Activated T-cell treated with anti-CD3 and anti-CD28 coated beads, Interleukin-2, amount 50 U/mL, for 72 hours (primary cell): ENCODE results near the gene RPL10. TPM values are rescaled to one million over a fixed set of nuclear protein-coding genes. Genes with fewer than 3 reads are reported as not detected.

Source experiments
- ATAC-seq, 2 donors: fragments of 150-1000 bp; cut with Tn5 transposase; replicated peaks in 1 of 2; 2 replicates each; pipeline ENCODE4 v1.10.0; 2021; ENCODE audit warnings: moderate library complexity in 2 of 2, mild to moderate bottlenecking in 1 of 2
- DNase-seq, 2 donors: peaks; one replicate each; pipeline ENCODE4 v3.0.0; 2021 to 2022; ENCODE audit warnings: mixed read lengths in 1 of 2
- H3K27ac Mint-ChIP-seq: one replicate; pipeline ENCODE4 v1.8.0; 2022; ENCODE audit warnings: mild to moderate bottlenecking, moderate library complexity, mixed read lengths
- H3K27me3 Mint-ChIP-seq: one replicate; pipeline ENCODE4 v1.8.0; 2022; ENCODE audit warnings: low read depth, mixed read lengths
- H3K36me3 Mint-ChIP-seq, 2 donors: one replicate each; pipeline ENCODE4 v1.8.0; 2022; ENCODE audit warnings: mixed read lengths in 2 of 2, mild to moderate bottlenecking in 1 of 2; ENCODE audit not compliant: insufficient read depth in 2 of 2
- H3K4me1 Mint-ChIP-seq: one replicate; pipeline ENCODE4 v1.8.0; 2022; ENCODE audit warnings: low read depth, mixed read lengths
- H3K4me3 Mint-ChIP-seq, 2 donors: one replicate each; pipeline ENCODE4 v1.8.0; 2022; ENCODE audit warnings: mild to moderate bottlenecking in 2 of 2, mixed read lengths in 2 of 2, moderate library complexity in 2 of 2
- H3K9me3 Mint-ChIP-seq, 2 donors: one replicate each; pipeline ENCODE4 v1.8.0; 2022; ENCODE audit warnings: mixed read lengths in 2 of 2
- total RNA-seq, 2 donors: library from RNA; stranded (reverse); gene quantifications; one replicate each; pipeline ENCODE4 v1.2.3, GENCODE V29; 2022

RPL10 gene
- total RNA-seq, 2 donors from 2014 or later, result 3,958 to 4,635 TPM

GRCh38 chrX:154355094-154355775 is 42.9 kb upstream of the RPL10 start:
- H3K4me1 Mint-ChIP-seq, result peaks cover 18% of the 10 kb centered on the region
- ATAC-seq (no peak), DNase-seq (no peak)
- H3K4me3 Mint-ChIP-seq, result no peak overlapping the region
- peaks cover 0 to 3% of the 10 kb centered on the region in 2 donors for H3K36me3 Mint-ChIP-seq
- no peak overlapping the region for H3K27ac Mint-ChIP-seq
- no peaks in the 10 kb centered on the region for H3K27me3 Mint-ChIP-seq
- H3K9me3 Mint-ChIP-seq, result no peaks in the 10 kb centered on the region

- Mint-ChIP-seq H3K4me1 (peaks cover 18% of the 10 kb centered on the region), H3K4me3 (no peak overlapping the region), H3K9me3 (no peaks in the 10 kb centered on the region), H3K27ac (no peak overlapping the region), H3K27me3 (no peaks in the 10 kb centered on the region), H3K36me3 (peaks cover under 1 to 3% of the 10 kb centered on the region in 2 donors)
- DNase-seq (no peak), ATAC-seq (no peak)
Measured at GRCh38 chrX:154355776-154356140, 42.4 kb upstream of the RPL10 start.

GRCh38 chrX:154356596-154356995 is 41.6 kb upstream of the RPL10 start:
- DNase-seq (no peak), ATAC-seq (no peak)
- H3K4me3 Mint-ChIP-seq, result no peak overlapping the region
- peaks cover 18% of the 10 kb centered on the region for H3K4me1 Mint-ChIP-seq
- peaks cover 1 to 3% of the 10 kb centered on the region in 2 donors for H3K36me3 Mint-ChIP-seq
- no peaks in the 10 kb centered on the region for H3K27me3 Mint-ChIP-seq
- no peak overlapping the region for H3K27ac Mint-ChIP-seq
- no peaks in the 10 kb centered on the region for H3K9me3 Mint-ChIP-seq

- no peak for ATAC-seq
- H3K36me3 Mint-ChIP-seq, result peaks cover 1 to 3% of the 10 kb centered on the region in 2 donors
- H3K4me1 Mint-ChIP-seq, result peaks cover 18% of the 10 kb centered on the region
- H3K9me3 Mint-ChIP-seq, result no peaks in the 10 kb centered on the region
- no peak for DNase-seq
- H3K27ac Mint-ChIP-seq, result no peak overlapping the region
- no peak overlapping the region for H3K4me3 Mint-ChIP-seq
- no peaks in the 10 kb centered on the region for H3K27me3 Mint-ChIP-seq
Measured at GRCh38 chrX:154357205-154357604, 41.0 kb upstream of the RPL10 start.

- DNase-seq (no peak), ATAC-seq (no peak)
- Mint-ChIP-seq H3K4me3 (no peak overlapping the region), H3K36me3 (peaks cover 1 to 3% of the 10 kb centered on the region in 2 donors), H3K9me3 (no peaks in the 10 kb centered on the region), H3K27me3 (no peaks in the 10 kb centered on the region), H3K4me1 (peaks cover 18% of the 10 kb centered on the region), H3K27ac (no peak overlapping the region)
Measured at GRCh38 chrX:154358011-154358410, 40.2 kb upstream of the RPL10 start.

GRCh38 chrX:154358829-154359228 is 39.3 kb upstream of the RPL10 start:
- no peak overlapping the region for H3K27ac Mint-ChIP-seq
- H3K4me3 Mint-ChIP-seq, result no peak overlapping the region
- H3K27me3 Mint-ChIP-seq, result no peaks in the 10 kb centered on the region
- H3K9me3 Mint-ChIP-seq, result no peaks in the 10 kb centered on the region
- H3K36me3 Mint-ChIP-seq, result peaks cover 1 to 5% of the 10 kb centered on the region in 2 donors
- ATAC-seq (no peak), DNase-seq (no peak)
- H3K4me1 Mint-ChIP-seq, result peaks cover 18% of the 10 kb centered on the region

- Mint-ChIP-seq H3K27me3 (no peaks in the 10 kb centered on the region), H3K27ac (no peak overlapping the region), H3K36me3 (peaks cover 1 to 5% of the 10 kb centered on the region in 2 donors), H3K4me1 (peaks cover 18% of the 10 kb centered on the region), H3K9me3 (no peaks in the 10 kb centered on the region), H3K4me3 (no peak overlapping the region)
- no peak for DNase-seq
- no peak for ATAC-seq
Measured at GRCh38 chrX:154359362-154360154, 38.6 kb upstream of the RPL10 start.

GRCh38 chrX:154360155-154360713 is 37.9 kb upstream of the RPL10 start:
- H3K4me1 Mint-ChIP-seq, result peaks cover 18% of the 10 kb centered on the region
- peaks cover 4 to 7% of the 10 kb centered on the region in 2 donors for H3K36me3 Mint-ChIP-seq
- no peak for ATAC-seq
- no peaks in the 10 kb centered on the region for H3K27me3 Mint-ChIP-seq
- no peak overlapping the region for H3K4me3 Mint-ChIP-seq
- no peaks in the 10 kb centered on the region for H3K9me3 Mint-ChIP-seq
- DNase-seq, result no peak
- H3K27ac Mint-ChIP-seq, result no peak overlapping the region

- H3K4me1 Mint-ChIP-seq, result peaks cover 12% of the 10 kb centered on the region
- H3K36me3 Mint-ChIP-seq, result peaks cover 6 to 8% of the 10 kb centered on the region in 2 donors
- no peaks in the 10 kb centered on the region for H3K27me3 Mint-ChIP-seq
- ATAC-seq (no peak), DNase-seq (no peak)
- H3K9me3 Mint-ChIP-seq, result no peaks in the 10 kb centered on the region
- H3K27ac Mint-ChIP-seq, result no peak overlapping the region
- no peak overlapping the region for H3K4me3 Mint-ChIP-seq
Measured at GRCh38 chrX:154362085-154362742, 36.0 kb upstream of the RPL10 start.

GRCh38 chrX:154363706-154364439 is 34.3 kb upstream of the RPL10 start:
- Mint-ChIP-seq H3K36me3 (peaks cover 5 to 6% of the 10 kb centered on the region in 2 donors), H3K4me3 (no peak overlapping the region)
- ATAC-seq, result no peak

GRCh38 chrX:154365052-154365600 is 33.1 kb upstream of the RPL10 start:
- peaks cover 8% of the 10 kb centered on the region for H3K4me1 Mint-ChIP-seq
- H3K36me3 Mint-ChIP-seq, result peaks cover 7 to 9% of the 10 kb centered on the region in 2 donors
- H3K9me3 Mint-ChIP-seq, result no peaks in the 10 kb centered on the region
- DNase-seq (no peak), ATAC-seq (no peak)
- H3K27me3 Mint-ChIP-seq, result no peaks in the 10 kb centered on the region
- no peak overlapping the region for H3K4me3 Mint-ChIP-seq
- no peak overlapping the region for H3K27ac Mint-ChIP-seq

More at GRCh38 chrX:154363706-154364439, 34.3 kb upstream of the RPL10 start:
- peaks cover 10% of the 10 kb centered on the region for H3K4me1 Mint-ChIP-seq
- no peak for DNase-seq
- no peaks in the 10 kb centered on the region for H3K9me3 Mint-ChIP-seq
- H3K27ac Mint-ChIP-seq, result no peak overlapping the region
- no peaks in the 10 kb centered on the region for H3K27me3 Mint-ChIP-seq

- H3K36me3 Mint-ChIP-seq, result peaks cover 8 to 9% of the 10 kb centered on the region in 2 donors
- ATAC-seq, result no peak
- H3K9me3 Mint-ChIP-seq, result no peaks in the 10 kb centered on the region
- no peak overlapping the region for H3K4me3 Mint-ChIP-seq
- peaks cover 8% of the 10 kb centered on the region for H3K4me1 Mint-ChIP-seq
- no peak overlapping the region for H3K27ac Mint-ChIP-seq
- no peak for DNase-seq
- no peaks in the 10 kb centered on the region for H3K27me3 Mint-ChIP-seq
Measured at GRCh38 chrX:154365997-154366665, 32.0 kb upstream of the RPL10 start.
